ENCODE measurements around the gene PTPA. TPM values are rescaled to one million over a fixed set of nuclear protein-coding genes. Genes with fewer than 3 reads are reported as not detected.

The PTPA gene
- total RNA-seq, 1 donor from 2014 or later, result 115 TPM

GRCh38 chr9:129069862-129070641, 41.2 kb upstream of the PTPA start:
- no peak for TF ChIP-seq CTCF (IDR thresholded peaks at IDR 0.05)
- Histone ChIP-seq H3K9me3 (no peaks in the 10 kb centered on the region), H3K4me1 (no peaks in the 10 kb centered on the region), H3K36me3 (peaks cover 21% of the 10 kb centered on the region), H3K27me3 (no peaks in the 10 kb centered on the region), H3K4me3 (no peak overlapping the region), H3K27ac (no peak overlapping the region)
- ATAC-seq, result no peak
- no peak for DNase-seq
- intact Hi-C loops (cut with DNase I), result no loop called here

- no peak overlapping the region for H3K4me3 ChIP-seq
- DNase-seq (no peak), ATAC-seq (no peak)
- H3K36me3 ChIP-seq, result peaks cover 13% of the 10 kb centered on the region
- no peaks in the 10 kb centered on the region for H3K4me1 ChIP-seq
- no peaks in the 10 kb centered on the region for H3K27me3 ChIP-seq
- no peak overlapping the region for H3K27ac ChIP-seq
- intact Hi-C loops (cut with DNase I), result no loop called here
- H3K9me3 ChIP-seq, result no peaks in the 10 kb centered on the region
- no peak for TF ChIP-seq CTCF (IDR thresholded peaks at IDR 0.05)
These were observed 40.3 kb upstream of the PTPA start for GRCh38 chr9:129070696-129071525.

- ATAC-seq (no peak), DNase-seq (no peak)
- Histone ChIP-seq H3K9me3 (no peaks in the 10 kb centered on the region), H3K27me3 (no peaks in the 10 kb centered on the region), H3K27ac (no peak overlapping the region), H3K4me3 (no peak overlapping the region), H3K36me3 (peaks cover 13% of the 10 kb centered on the region), H3K4me1 (no peaks in the 10 kb centered on the region)
- no peak for TF ChIP-seq CTCF (IDR thresholded peaks at IDR 0.05)
- intact Hi-C loops (cut with DNase I), result no loop called here
These were observed 39.6 kb upstream of the PTPA start for GRCh38 chr9:129071526-129072126.

GRCh38 chr9:129072171-129072570, 39.0 kb upstream of the PTPA start:
- no peaks in the 10 kb centered on the region for H3K27me3 ChIP-seq
- TF ChIP-seq CTCF (IDR thresholded peaks at IDR 0.05), result no peak
- no peaks in the 10 kb centered on the region for H3K4me1 ChIP-seq
- no peak for ATAC-seq
- H3K36me3 ChIP-seq, result peaks cover 12% of the 10 kb centered on the region
- H3K4me3 ChIP-seq, result no peak overlapping the region
- H3K27ac ChIP-seq, result no peak overlapping the region
- intact Hi-C loops (cut with DNase I), result no loop called here
- no peaks in the 10 kb centered on the region for H3K9me3 ChIP-seq
- no peak for DNase-seq

- Histone ChIP-seq H3K4me3 (no peak overlapping the region), H3K27me3 (no peaks in the 10 kb centered on the region), H3K4me1 (no peaks in the 10 kb centered on the region), H3K27ac (no peak overlapping the region), H3K36me3 (no peaks in the 10 kb centered on the region), H3K9me3 (no peaks in the 10 kb centered on the region)
- no peak for TF ChIP-seq CTCF (IDR thresholded peaks at IDR 0.05)
- DNase-seq (no peak), ATAC-seq (no peak)
- intact Hi-C loops (cut with DNase I), result no loop called here
These were observed 37.8 kb upstream of the PTPA start for GRCh38 chr9:129073404-129073803.
